Astrocyte (in vitro differentiated cells and primary cell): Measurements from ENCODE around the gene PSME3IP1. TPM values are rescaled to one million over a fixed set of nuclear protein-coding genes. Genes with fewer than 3 reads are reported as not detected.
A peak's percentile ranks its signal among the peaks of the same experiment; 100 is the strongest.

Experiments
- DNase-seq: peaks from one replicate; pipeline ENCODE4 v3.0.0-alpha.2; 2010; ENCODE audit warnings: low read depth
- FAIRE-seq: peaks from 2 replicates; lab custom pipeline; 2011; peaks lifted over from hg19 to GRCh38; lab: Jason Lieb, UNC
- H2AFZ ChIP-seq: 2 replicates; pipeline ENCODE4 v1.6.0; 2012; ENCODE audit warnings: low read depth, low read length, inconsistent platforms
- H3K27ac ChIP-seq: 2 replicates; pipeline ENCODE4 v1.5.1; 2011; ENCODE audit warnings: low read depth, low read length, inconsistent platforms
- H3K27me3 ChIP-seq: 2 replicates; pipeline ENCODE4 v1.6.0; 2011; ENCODE audit warnings: low read length, inconsistent platforms; ENCODE audit not compliant: insufficient read depth
- H3K36me3 ChIP-seq: 2 replicates; pipeline ENCODE4 v1.5.1; 2011; ENCODE audit warnings: low read length, inconsistent platforms; ENCODE audit not compliant: insufficient read depth
- H3K4me1 ChIP-seq: 2 replicates; pipeline ENCODE4 v1.5.1; 2011; ENCODE audit warnings: low read length, inconsistent platforms; ENCODE audit not compliant: insufficient read depth
- H3K4me2 ChIP-seq: 2 replicates; pipeline ENCODE4 v1.6.0; 2012; ENCODE audit warnings: low read length, inconsistent platforms
- H3K4me3 ChIP-seq: 2 replicates; pipeline ENCODE4 v1.5.1; 2011; ENCODE audit warnings: low read depth, mild to moderate bottlenecking, low read length, inconsistent platforms; ENCODE audit not compliant: insufficient read depth
- H3K79me2 ChIP-seq: 2 replicates; pipeline ENCODE4 v1.6.0; 2012; ENCODE audit warnings: mild to moderate bottlenecking, low read length, inconsistent platforms; ENCODE audit not compliant: insufficient read depth
- H3K9ac ChIP-seq: 2 replicates; pipeline ENCODE4 v1.6.0; 2012; ENCODE audit warnings: mild to moderate bottlenecking, low read length, inconsistent platforms
- H3K9me3 ChIP-seq: 2 replicates; pipeline ENCODE4 v1.5.1; 2012; ENCODE audit warnings: low read depth, mild to moderate bottlenecking, low read length, inconsistent platforms; ENCODE audit not compliant: insufficient read depth
- H4K20me1 ChIP-seq: 2 replicates; pipeline ENCODE4 v1.6.0; 2012; ENCODE audit warnings: low read length, inconsistent platforms; ENCODE audit not compliant: insufficient read depth
- H3K27ac Mint-ChIP-seq: one replicate; pipeline ENCODE4 v1.8.0; 2021; ENCODE audit warnings: mild to moderate bottlenecking, mixed read lengths; ENCODE audit not compliant: unreplicated experiment
- H3K27me3 Mint-ChIP-seq: one replicate; pipeline ENCODE4 v1.8.0; 2021; ENCODE audit warnings: low read depth, mixed read lengths; ENCODE audit not compliant: unreplicated experiment
- H3K36me3 Mint-ChIP-seq: one replicate; pipeline ENCODE4 v1.8.0; 2021; ENCODE audit warnings: low read depth, mixed read lengths; ENCODE audit not compliant: unreplicated experiment
- H3K4me1 Mint-ChIP-seq: one replicate; pipeline ENCODE4 v1.8.0; 2021; ENCODE audit warnings: low read depth, mixed read lengths; ENCODE audit not compliant: unreplicated experiment
- H3K4me3 Mint-ChIP-seq: one replicate; pipeline ENCODE4 v1.8.0; 2021; ENCODE audit warnings: mild to moderate bottlenecking, moderate library complexity, mixed read lengths; ENCODE audit not compliant: unreplicated experiment
- H3K9me3 Mint-ChIP-seq: one replicate; pipeline ENCODE4 v1.8.0; 2021; ENCODE audit warnings: mild to moderate bottlenecking, mixed read lengths; ENCODE audit not compliant: unreplicated experiment
- CTCF ChIP-seq: IDR thresholded peaks from 2 replicates; pipeline ENCODE4 v1.5.1; 2011; ENCODE audit warnings: low read depth, mild to moderate bottlenecking, inconsistent platforms, low read length, moderate library complexity; ENCODE audit not compliant: insufficient read depth
- EZH2 ChIP-seq: IDR thresholded peaks from 2 replicates; pipeline ENCODE4 v1.6.1; 2012; ENCODE audit warnings: mild to moderate bottlenecking, low read length, inconsistent platforms; ENCODE audit not compliant: insufficient read depth
- total RNA-seq: library from RNA; stranded (reverse); gene quantifications from 2 replicates; pipeline ENCODE4 v1.2.1, GENCODE V29; 2021

Gene PSME3IP1
- total RNA-seq, 1 donor from 2014 or later, result 78.8 TPM

- FAIRE-seq (peak; percentile 89), DNase-seq (peak; percentile 94)
- H3K9me3 Mint-ChIP-seq, result no peaks in the 10 kb centered on the region
- Histone ChIP-seq H3K27me3 (no peaks in the 10 kb centered on the region), H3K4me3 (peak overlapping the region; percentile 30), H3K9me3 (no peaks in the 10 kb centered on the region), H4K20me1 (peaks cover 18% of the 10 kb centered on the region), H3K79me2 (peaks cover 89% of the 10 kb centered on the region), H3K9ac (peak overlapping the region; percentile 78), H2AFZ (no peak overlapping the region), H3K4me1 (peaks cover 64% of the 10 kb centered on the region), H3K4me2 (peak overlapping the region; percentile 77), H3K27ac (peak overlapping the region; percentile 94), H3K36me3 (no peaks in the 10 kb centered on the region)
- peak overlapping the region; percentile 62 for H3K4me3 Mint-ChIP-seq
- H3K36me3 Mint-ChIP-seq, result peaks cover 6% of the 10 kb centered on the region
- peaks cover 64% of the 10 kb centered on the region for H3K4me1 Mint-ChIP-seq
- peak overlapping the region; percentile 96 for H3K27ac Mint-ChIP-seq
- H3K27me3 Mint-ChIP-seq, result no peaks in the 10 kb centered on the region
- no peak for TF ChIP-seq EZH2
- no peak for TF ChIP-seq CTCF
Measured at GRCh38 chr16:57194512-57194911, 8.7 kb upstream of the PSME3IP1 start.

- H3K9ac ChIP-seq, result peak overlapping the region; percentile 78
- H3K27me3 ChIP-seq, result no peaks in the 10 kb centered on the region
- H3K9me3 ChIP-seq, result no peaks in the 10 kb centered on the region
- peak overlapping the region; percentile 96 for H3K27ac Mint-ChIP-seq
- H2AFZ ChIP-seq, result no peak overlapping the region
- peak overlapping the region; percentile 77 for H3K4me2 ChIP-seq
- no peaks in the 10 kb centered on the region for H3K27me3 Mint-ChIP-seq
- peak; percentile 64 for FAIRE-seq
- H3K27ac ChIP-seq, result peak overlapping the region; percentile 94
- H3K4me1 Mint-ChIP-seq, result peaks cover 59% of the 10 kb centered on the region
- H3K4me3 ChIP-seq, result no peak overlapping the region
- peaks cover 20% of the 10 kb centered on the region for H4K20me1 ChIP-seq
- H3K36me3 Mint-ChIP-seq, result no peaks in the 10 kb centered on the region
- no peaks in the 10 kb centered on the region for H3K9me3 Mint-ChIP-seq
- H3K36me3 ChIP-seq, result no peaks in the 10 kb centered on the region
- H3K79me2 ChIP-seq, result peaks cover 91% of the 10 kb centered on the region
- peaks cover 65% of the 10 kb centered on the region for H3K4me1 ChIP-seq
- TF ChIP-seq CTCF, result no peak
- no peak for TF ChIP-seq EZH2
- peak; percentile 76 for DNase-seq
- no peak overlapping the region for H3K4me3 Mint-ChIP-seq
Measured at GRCh38 chr16:57192720-57193486, 7.1 kb upstream of the PSME3IP1 start.

GRCh38 chr16:57192146-57192545, 6.3 kb upstream of the PSME3IP1 start:
- DNase-seq (peak; percentile 55), FAIRE-seq (no peak)
- Histone ChIP-seq H3K27me3 (no peaks in the 10 kb centered on the region), H3K4me2 (peak overlapping the region; percentile 77), H3K36me3 (no peaks in the 10 kb centered on the region), H2AFZ (no peak overlapping the region), H3K4me3 (no peak overlapping the region), H3K9me3 (no peaks in the 10 kb centered on the region), H3K9ac (peak overlapping the region; percentile 78), H4K20me1 (peaks cover 27% of the 10 kb centered on the region), H3K27ac (peak overlapping the region; percentile 94), H3K4me1 (peaks cover 66% of the 10 kb centered on the region), H3K79me2 (peaks cover 91% of the 10 kb centered on the region)
- no peaks in the 10 kb centered on the region for H3K9me3 Mint-ChIP-seq
- H3K36me3 Mint-ChIP-seq, result no peaks in the 10 kb centered on the region
- H3K4me3 Mint-ChIP-seq, result peak overlapping the region; percentile 6
- H3K4me1 Mint-ChIP-seq, result peaks cover 59% of the 10 kb centered on the region
- TF ChIP-seq CTCF (no peak), EZH2 (no peak)
- H3K27me3 Mint-ChIP-seq, result no peaks in the 10 kb centered on the region
- H3K27ac Mint-ChIP-seq, result peak overlapping the region; percentile 96
